ENCODE results near the gene SCD5. TPM values are rescaled to one million over a fixed set of nuclear protein-coding genes. Genes with fewer than 3 reads are reported as not detected.

SCD5 gene
- total RNA-seq, 4 donors from 2014 or later, result 27.6 to 79.3 (median 55.3) TPM

- no peak for DNase-seq (ENCODE audit: low spot score in 2 of 2)
- 63 to 64% methylated on average over 4 of the region's 4 CpGs for WGBS, 2 donors
- Histone ChIP-seq H3K27ac (no peak overlapping the region), H3K27me3 (no peaks in the 10 kb centered on the region), H3K9me3 (no peaks in the 10 kb centered on the region), H3K4me1 (peaks cover 0 to 82% (median 16%) of the 10 kb centered on the region in 4 donors), H3K36me3 (no peaks in the 10 kb centered on the region), H3K4me3 (no peak overlapping the region)
- TF ChIP-seq, protein P1, sequence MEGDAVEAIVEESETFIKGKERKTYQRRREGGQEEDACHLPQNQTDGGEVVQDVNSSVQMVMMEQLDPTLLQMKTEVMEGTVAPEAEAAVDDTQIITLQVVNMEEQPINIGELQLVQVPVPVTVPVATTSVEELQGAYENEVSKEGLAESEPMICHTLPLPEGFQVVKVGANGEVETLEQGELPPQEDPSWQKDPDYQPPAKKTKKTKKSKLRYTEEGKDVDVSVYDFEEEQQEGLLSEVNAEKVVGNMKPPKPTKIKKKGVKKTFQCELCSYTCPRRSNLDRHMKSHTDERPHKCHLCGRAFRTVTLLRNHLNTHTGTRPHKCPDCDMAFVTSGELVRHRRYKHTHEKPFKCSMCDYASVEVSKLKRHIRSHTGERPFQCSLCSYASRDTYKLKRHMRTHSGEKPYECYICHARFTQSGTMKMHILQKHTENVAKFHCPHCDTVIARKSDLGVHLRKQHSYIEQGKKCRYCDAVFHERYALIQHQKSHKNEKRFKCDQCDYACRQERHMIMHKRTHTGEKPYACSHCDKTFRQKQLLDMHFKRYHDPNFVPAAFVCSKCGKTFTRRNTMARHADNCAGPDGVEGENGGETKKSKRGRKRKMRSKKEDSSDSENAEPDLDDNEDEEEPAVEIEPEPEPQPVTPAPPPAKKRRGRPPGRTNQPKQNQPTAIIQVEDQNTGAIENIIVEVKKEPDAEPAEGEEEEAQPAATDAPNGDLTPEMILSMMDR (IDR thresholded peaks at IDR 0.05), result no peak
- TF ChIP-seq EP300 (IDR thresholded peaks at IDR 0.05), result no peak
- no peak for TF ChIP-seq POLR2A (IDR thresholded peaks at IDR 0.05)
Measured at GRCh38 chr4:82786828-82787227, 11.8 kb downstream of the SCD5 start.

DNA sequence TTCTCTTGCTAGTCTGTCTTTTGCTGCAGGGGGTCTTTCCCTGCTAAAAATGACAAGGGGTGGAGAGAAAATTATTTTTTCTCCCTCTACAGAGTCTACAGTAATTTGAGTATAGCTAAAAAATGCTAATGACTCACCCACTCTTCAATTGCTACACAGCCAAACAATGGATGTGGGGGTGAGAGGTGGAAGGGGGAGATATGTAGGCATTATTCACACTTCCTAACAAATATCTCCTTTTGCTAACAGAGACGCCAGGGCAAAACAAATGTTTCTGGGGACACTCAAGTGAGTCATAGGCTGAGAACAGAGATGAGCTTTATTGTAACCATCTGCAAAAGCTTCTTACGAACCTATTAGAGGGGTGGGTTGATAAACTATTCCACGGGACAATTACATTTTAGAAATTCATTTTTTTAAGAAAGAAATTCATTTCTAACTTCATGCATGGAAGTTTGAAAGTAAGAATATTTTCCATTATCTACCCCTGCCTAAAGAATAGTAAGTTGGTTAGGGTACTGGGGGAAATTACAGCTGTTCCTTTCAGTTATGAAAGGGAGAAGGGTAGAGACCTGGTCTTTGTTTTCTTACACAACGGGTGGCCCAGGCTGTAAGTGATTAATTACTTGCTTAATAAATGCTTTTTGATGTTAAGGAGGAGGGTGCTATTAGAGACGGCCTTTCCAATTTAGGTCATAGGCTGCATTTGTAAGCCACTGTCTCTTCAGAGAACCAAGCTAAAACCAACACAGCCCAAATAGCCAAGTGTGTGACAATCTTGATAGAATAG is 12.8 kb downstream of the SCD5 start:
- Histone ChIP-seq H3K4me1 (peaks cover 0 to 83% (median 20%) of the 10 kb centered on the region in 4 donors), H3K27me3 (no peaks in the 10 kb centered on the region), H3K9me3 (no peaks in the 10 kb centered on the region), H3K36me3 (no peaks in the 10 kb centered on the region), H3K27ac (peak overlapping the region in 2 of 4 donors; percentile 6 to 34), H3K4me3 (no peak overlapping the region)
- DNase-seq (ENCODE audit: low spot score in 2 of 2), result no peak
- 27 to 34% methylated on average over 5 of the region's 5 CpGs for WGBS, 2 donors
- TF ChIP-seq POLR2A (IDR thresholded peaks at IDR 0.05) (no peak), EP300 (IDR thresholded peaks at IDR 0.05) (no peak)
- TF ChIP-seq, protein P1 (IDR thresholded peaks at IDR 0.05), result no peak

DNA sequence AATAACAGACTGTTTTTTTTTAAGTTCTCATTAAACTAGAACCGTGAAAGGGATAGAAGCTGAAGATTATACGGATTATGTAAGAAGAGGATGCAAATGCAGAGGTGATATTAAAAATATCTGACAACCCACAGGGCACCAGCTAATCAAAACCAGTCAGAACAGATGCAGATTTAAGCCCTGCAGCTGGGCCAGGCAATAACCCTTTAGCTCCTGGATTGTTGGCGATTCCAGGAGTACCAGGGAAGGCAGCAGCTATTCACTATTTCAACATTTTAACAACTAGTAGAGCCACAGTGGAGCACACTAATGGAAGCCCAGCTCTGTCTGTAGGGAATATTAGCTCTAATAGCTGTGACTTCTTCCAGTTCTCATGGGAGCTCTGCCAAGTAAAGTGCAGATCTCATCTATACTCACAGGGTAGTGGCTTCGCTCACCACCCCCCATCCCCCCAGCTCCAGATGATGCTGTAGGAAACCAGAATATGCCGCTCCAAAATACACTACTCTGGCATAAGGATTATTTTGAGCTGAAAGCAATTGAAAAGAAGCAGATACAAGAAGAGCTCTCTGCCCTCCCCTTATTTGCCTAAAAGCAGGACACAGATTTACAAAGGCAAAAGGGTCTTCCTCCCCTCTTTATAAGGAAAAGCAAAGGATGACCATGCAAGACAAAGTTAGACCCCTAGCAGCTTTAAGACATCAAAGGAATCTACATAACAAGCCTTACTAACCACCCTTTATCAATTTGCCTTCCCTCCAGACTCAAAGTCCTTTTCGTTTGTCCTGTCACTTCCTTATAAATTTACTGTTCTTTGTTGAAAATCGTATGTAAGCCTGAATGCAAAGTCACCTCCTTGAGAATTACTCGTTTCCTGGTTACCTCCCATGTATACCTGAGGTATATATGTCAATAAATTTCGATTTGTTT is 13.7 kb downstream of the SCD5 start:
- no peaks in the 10 kb centered on the region for H3K9me3 ChIP-seq
- no peak overlapping the region for H3K4me3 ChIP-seq
- WGBS, 2 donors, result 43 to 47% methylated on average over 9 of the region's 9 CpGs
- TF ChIP-seq, protein P1 (IDR thresholded peaks at IDR 0.05), result no peak
- TF ChIP-seq EP300 (IDR thresholded peaks at IDR 0.05) (no peak), POLR2A (IDR thresholded peaks at IDR 0.05) (no peak)
- H3K36me3 ChIP-seq, result no peaks in the 10 kb centered on the region
- no peaks in the 10 kb centered on the region for H3K27me3 ChIP-seq
- H3K4me1 ChIP-seq, result peaks cover 0 to 83% (median 21%) of the 10 kb centered on the region in 4 donors
- no peak for DNase-seq (ENCODE audit: low spot score in 2 of 2)
- H3K27ac ChIP-seq, result peak overlapping the region in 2 of 4 donors; percentile 6 to 34

GRCh38 chr4:82782626-82783345 is 15.8 kb downstream of the SCD5 start:
- H3K4me1 ChIP-seq, result peaks cover 0 to 62% (median 13%) of the 10 kb centered on the region in 4 donors
- WGBS, 2 donors, result 70 to 73% methylated on average over 5 of the region's 5 CpGs
- no peaks in the 10 kb centered on the region for H3K9me3 ChIP-seq
- no peaks in the 10 kb centered on the region for H3K36me3 ChIP-seq
- H3K4me3 ChIP-seq, result no peak overlapping the region
- TF ChIP-seq POLR2A (IDR thresholded peaks at IDR 0.05) (no peak), EP300 (IDR thresholded peaks at IDR 0.05) (no peak)
- TF ChIP-seq, protein P1 (IDR thresholded peaks at IDR 0.05), result no peak
- H3K27me3 ChIP-seq, result no peaks in the 10 kb centered on the region
- DNase-seq (ENCODE audit: low spot score in 2 of 2), result no peak
- no peak overlapping the region for H3K27ac ChIP-seq

All from tibial nerve (tissue), 4 donors.